Activated CD8-positive, alpha-beta memory T cell treated with anti-CD3 and anti-CD28 coated beads for 48 hours (primary cell): ENCODE measurements around the gene ERI2.
A peak's percentile ranks its signal among the peaks of the same experiment; 100 is the strongest.
"Not testable (repeated sequence)": the region's sequence is repeated elsewhere in the genome, so short reads cannot be mapped to it uniquely, and the experiment has no call there.

Experiments
- DNase-seq, 3 experiments: peaks; one replicate each; pipeline ENCODE4 v3.0.0-alpha.2; 2020; ENCODE audit warnings: low read depth in 2 of 3, low spot score in 2 of 3

ERI2 gene

DNA sequence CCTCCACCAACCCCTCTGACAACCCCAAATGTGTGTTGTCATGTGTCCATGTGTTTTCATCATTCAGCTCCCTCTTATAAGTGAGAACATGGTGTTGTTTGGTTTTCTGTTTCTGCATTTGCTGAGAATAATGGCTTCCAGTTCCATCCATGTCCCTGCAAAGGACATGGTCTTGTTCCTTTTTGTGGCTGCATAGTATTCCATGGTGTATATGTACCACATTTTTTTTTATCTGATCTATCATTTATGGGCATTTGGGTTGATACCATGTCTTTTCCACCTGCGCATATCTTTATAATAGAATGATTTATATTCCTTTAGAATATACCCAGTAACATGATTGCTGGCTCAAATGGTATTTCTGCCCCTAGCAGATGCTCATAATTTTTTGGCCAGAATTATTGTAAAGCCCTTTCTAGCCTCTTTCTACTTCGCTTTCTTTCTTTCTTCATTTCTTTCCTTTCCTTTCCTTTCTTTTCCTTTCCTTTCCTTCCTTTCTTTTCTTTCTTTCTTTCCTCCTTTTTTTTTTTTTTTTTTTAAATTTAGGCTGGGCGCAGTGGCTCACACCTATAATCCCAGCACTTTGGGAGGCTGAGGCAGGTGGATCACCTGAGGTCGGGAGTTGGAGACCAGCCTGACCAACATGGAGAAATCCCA, 12.8 kb upstream of the ERI2 start:
- DNase-seq = no peak

DNA sequence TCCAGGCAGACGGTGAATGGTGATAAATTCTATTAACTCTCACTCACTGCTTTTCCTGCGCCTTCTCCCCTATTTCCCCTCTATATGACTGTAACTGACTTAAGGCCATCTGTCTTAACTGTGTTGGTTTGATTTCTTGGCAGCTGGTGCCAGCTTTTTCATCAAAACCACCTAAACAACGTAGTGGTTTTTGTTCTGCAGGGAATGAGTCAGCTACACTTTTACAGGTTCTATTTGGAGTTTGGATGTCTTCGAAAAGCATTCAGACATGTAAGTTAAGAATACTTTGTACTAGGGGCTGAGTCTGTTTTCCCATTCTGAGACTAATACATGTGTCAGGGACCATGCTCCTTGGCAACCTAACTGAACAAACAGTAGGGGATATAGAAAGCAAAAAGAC, 8.5 kb upstream of the ERI2 start:
- no peak for DNase-seq

DNA sequence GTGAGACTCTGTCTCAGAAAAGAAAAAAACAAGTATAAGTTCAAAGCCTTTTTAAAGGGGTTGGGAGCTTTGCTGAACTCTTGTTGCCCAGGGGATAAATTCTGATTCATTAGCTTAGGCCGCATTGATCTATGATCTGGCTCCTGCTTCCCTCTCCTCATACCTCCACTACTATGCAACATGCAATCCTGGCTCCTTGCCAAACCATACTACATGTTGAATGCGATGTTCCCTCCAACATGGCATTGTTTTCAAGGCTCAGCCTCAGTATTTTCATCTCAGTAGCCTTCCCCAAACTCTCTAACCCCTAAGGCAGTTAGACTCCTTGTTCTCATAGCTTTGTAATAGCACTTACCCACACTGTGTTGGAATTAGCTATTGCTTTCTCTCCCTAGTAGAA, 6.2 kb upstream of the ERI2 start:
- DNase-seq = no peak

DNA sequence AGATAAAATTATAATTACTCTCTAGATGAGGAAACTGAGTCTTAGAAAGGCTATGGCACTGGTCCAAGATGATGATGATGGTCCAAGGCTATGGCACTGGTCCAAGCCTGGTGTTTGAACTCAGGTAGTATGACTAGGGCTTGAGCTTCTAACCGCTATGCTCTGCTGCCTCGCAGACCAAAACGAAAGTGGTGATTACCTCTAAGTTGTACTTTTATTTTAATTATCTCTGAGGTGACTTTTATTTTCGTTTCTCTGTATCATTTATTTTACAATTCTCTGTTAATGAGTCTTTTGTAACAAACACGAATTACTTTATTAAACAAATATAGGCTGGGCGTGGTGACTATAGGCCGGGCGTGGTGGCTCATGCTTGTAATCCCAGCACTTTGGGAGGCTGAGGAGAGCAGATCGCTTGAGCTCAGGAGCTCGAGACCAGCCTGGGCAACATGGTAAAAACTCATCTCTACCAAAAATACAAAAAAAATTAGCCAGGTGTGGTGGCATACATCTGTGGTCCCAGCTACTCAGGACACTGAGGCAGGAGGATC, 5.7 kb upstream of the ERI2 start:
- no peak for DNase-seq

DNA sequence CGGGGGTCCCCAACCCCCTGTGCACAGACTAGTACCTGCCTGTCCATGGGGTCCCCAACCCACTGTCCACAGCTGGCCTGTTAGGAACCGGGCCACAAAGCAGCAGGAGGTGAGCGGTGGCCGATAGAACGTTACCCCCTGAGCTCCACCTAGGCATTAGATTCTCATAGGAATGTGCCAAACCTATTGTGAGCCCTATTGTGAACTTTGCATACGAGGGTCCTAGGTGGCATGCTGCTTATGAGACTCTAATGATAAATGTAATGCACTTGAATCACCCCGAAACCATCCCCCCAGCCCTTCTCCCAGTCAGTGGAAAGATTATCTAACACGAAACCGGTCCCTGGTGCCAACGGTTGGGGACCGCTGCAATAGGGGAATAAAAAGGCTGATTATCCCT, 1.6 kb upstream of the ERI2 start:
- no peak for DNase-seq

DNA sequence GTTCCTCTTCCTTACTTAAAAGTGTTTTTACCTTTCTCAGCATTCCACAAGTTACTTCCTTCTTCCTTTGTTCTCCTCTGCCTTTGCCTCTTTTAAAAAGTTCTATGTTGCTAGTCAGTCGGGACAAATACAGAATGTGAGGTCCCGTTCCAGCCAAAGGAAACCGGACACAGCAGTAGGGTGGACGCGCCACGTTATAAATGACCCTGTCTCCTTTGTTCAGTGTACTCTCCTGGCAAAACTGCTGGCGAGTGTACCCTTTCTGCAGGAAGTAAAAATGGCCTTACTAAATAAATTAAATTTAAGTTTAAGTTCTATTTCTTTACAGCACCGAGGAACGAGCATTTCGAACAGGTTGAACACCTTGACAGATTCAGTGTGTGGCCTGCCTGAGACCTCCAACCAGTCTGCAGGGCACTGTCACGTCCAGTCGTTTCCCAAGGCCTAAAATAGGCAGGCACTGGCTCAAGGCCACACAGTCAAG, 546 bp downstream of the ERI2 start:
- DNase-seq = not testable (repeated sequence)

DNA sequence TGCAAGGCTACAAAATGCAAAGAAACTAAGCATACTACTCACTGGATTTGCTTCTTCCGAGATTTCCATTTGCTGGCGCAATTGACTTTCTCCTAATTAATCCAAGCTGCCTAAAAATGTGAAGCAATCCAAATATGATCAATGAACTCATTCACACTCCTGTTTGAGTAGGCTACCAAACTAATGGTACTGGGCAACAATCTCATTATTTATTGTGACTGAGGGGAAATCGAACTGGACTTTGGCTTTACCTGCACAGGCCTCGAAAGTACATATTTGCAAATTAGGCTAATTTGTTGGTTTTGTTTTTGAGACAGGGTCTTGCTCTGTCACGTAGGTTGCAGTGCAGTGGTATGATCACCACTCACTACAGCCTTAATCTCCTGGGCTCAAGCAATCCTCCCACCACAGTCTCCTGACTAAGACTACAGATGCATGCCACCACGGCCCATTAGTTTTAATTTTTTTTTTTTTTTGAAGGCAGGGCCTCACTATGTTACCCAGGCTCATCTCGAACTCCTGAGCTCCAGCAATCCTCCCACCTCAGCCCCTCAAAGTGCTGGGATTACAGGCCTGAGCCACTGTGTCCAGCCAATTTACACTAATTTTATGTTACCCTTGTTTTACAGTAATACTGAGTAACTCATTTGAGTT, 2.6 kb downstream of the ERI2 start:
- no peak for DNase-seq

DNA sequence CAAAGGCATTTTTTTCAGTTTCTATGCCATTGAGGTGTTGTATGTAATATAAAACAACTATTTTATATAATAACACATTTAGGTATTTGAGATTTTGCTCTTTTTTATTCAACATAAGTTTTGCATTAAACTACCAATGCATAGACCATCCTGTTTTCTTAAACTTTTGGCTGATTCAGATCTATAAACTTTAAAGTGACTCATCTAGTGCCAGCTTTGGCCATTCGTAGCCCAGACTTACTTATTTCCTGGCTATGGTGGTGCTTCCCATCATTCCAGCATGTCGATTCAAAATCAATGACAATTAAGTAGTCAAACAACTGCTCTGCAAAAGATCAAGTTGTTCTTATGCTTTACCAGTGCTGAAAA, 3.1 kb downstream of the ERI2 start:
- no peak for DNase-seq

DNA sequence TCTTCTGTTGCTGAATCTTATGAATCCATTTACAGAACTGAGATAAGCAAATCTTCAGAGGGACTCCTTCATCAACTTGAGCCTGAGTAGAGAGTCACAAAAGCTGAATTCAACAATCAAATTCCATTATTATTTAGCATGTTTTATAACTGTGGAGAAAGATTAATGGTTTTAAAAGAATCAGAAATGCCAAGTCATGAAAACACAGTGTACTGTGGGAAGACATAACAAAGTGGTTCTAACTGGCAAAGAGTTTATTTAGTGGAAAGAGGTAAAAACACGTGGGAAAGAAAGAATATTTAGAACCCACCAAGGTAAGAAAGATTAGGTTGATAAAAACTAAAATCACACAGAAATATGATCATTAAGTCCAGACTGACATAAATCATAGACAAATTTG, 5.0 kb downstream of the ERI2 start:
- DNase-seq = no peak

DNA sequence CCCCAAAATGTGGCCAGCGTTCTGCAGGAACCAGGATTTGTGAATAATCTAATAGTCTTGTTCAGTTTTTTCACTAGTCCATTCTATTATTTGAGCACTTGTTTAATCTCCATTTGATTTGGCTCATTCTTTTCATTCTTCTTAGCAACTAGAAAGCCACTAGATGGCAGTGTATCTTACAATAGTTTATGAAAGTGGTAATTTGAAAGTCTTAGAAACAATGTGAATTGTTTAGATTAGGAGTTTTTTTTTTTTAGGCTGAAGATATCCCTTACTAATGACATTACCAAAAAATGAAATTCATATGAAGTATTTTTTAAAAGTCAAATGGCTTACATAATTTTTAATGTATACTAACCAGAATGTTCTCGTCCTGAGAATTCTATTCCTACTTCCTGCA, 6.7 kb downstream of the ERI2 start:
- DNase-seq = no peak

DNA sequence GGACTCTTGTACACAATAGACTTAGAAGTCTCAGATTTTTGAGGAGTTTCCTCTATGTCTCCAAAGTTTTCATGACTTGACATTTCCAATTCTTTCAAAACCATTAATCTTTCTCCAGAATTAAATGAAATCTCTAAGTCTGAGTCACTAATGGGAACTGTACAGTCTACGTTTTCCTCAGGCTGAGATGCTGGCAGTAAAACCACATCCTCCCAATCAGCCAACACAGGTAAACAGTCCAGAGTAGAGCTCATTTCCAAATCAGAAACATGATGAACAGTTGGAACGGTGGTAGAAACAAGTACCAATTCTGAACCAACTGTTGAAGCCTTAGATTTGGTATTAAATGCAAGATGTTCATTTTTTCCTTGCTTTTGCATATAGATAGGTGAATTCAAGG, 7.9 kb downstream of the ERI2 start:
- no peak for DNase-seq

DNA sequence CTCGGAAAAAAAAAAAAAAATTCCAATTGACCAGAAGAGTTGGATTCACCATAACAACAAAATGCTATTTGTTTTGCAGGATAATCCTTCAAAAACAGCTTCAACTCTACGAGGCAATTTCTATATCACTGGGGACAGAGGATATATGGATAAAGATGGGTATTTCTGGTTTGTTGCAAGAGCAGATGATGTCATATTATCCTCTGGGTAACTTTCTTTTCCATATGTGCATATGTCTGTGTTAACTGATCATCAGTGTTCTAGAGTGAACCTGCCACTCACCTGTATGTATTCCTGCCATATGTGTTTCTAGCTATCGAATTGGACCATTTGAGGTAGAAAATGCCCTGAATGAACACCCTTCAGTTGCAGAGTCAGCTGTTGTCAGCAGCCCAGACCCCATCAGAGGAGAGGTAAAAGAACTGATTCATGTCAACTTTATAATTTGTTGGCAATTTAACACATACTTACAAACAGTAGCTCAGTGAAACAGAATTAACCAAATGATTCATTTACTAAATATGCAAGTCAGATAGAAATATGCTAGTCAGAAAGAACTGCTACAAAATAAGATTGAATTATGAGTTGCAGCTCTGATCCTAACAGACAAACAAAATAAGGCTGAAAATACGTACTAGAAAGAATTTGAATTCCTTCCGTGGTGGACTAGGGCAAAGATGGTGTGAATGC, 14.2 kb downstream of the ERI2 start:
- no peak for DNase-seq

DNA sequence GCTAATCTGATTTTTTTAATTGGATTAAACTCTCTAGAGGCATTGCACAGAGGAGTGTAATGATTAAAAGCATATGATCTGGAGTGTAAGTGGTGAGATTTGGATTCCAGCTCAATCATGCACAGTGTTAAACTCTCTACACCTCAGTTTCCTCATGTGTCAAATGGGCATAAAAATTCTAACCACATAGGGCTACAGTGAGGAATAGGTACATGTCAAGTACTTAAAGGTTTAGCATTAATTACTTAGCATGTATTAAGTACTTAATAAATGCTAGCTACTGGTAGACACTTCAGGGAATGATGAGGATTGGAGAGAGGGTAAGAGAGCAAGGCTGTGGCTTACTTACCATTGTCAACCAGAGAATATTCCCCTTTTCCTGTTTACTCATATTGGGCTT, 17.1 kb downstream of the ERI2 start:
- no peak for DNase-seq

DNA sequence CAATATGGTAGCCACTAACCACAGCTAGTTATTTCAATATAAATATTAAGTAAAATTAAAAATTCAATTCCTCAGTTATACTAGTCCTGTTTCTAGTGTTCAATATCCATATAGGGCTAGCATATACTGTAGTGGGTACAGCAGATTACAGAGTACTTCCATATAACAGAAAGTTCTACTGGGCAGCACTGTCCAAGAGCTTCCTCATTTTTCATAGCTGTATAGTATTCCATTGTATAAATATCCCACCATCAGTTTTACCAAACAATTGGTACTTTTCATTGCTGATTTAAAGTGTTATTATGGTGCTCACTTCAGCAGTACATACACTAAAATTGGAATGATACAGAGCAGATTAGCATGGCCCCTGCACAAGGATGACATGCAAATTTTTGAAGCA, 22.1 kb downstream of the ERI2 start:
- no peak for DNase-seq

DNA sequence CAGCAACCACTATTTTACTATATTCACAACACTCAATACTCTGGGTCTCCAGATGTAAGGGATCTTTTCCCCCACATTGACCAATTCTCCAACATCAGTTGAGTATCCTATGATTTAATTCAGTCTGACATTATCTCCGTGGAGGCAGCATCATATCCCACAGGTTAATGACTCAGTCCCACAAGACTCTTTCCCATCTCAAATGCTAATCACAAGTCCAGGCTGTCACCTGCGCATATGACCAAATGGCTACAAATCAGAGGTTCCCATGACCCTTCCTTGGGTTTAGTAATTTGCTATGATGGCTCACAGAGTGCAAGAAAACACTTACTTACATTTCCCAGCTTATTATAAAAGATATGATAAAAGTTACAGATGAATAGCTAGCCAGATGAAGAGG, 23.8 kb downstream of the ERI2 start:
- DNase-seq = no peak

DNA sequence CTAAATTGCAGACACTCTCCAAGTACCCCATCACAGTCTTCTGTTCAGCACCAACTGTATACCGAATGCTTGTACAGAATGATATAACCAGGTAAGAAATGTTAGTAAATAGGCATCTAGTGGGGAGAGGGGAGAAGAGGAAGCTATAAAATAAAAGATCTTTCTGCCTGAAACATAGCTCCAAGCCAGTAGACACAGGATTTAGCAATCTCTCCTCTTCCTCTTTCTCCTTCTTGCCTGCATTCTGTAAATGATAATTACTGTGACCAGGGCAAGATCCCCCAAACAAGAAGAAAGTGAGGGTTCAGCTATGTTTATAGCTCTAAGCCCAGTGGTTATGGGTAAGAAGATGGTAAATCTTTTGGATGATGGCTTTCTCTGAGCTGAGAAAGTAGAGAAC, 24.6 kb downstream of the ERI2 start:
- no peak for DNase-seq

DNA sequence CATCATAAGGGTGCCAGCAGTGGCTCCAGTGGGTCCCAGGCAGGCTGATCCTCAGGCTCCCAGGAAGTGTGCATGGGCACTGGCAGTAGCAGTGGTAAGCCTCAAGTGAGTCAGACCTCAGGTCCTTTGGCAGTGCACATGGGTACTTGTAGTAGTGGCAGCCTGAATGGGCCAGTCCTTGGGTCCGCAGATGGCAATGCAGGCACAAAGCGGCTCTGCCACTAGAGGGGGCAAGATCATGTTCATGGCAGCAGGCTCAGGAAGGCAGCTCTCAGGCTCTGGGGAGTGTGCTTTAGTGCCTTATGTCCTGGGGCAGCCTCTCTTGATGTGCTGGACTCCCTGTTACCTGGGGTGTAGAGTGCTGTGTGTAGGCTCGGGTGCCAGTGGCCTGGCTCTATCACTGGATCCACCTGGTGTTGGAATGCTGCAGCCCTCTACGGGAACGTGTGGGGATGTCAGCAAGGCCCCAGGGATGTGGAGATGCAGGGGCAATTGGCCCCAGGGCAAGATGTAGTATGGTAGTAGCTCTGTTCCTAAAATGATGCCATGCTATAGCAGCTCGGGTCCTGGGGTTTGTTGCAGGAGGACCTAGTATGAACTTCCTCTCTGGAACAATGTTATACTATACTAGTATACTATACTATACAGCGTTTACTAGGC, 31.4 kb downstream of the ERI2 start:
- peak; percentile 4 to 44 (median 12) for DNase-seq

DNA sequence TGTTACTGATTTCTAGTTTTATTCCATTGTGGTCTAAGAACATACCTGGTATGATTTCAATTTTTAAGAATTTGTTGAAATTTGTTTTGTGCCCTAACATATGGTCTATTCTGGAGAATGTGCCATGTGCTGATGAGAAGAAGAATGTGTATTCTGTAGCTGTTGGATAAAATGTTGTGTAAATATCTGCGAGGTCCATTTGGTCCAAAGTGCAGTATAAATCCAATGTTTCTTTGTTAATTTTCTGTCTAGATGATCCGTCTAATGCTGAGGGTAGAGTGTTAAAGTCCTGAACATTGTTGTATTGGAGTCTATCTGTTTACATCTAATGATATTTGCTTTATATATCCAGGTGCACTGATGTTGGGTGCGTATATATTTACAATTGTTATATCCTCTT, 32.6 kb downstream of the ERI2 start:
- DNase-seq = no peak

DNA sequence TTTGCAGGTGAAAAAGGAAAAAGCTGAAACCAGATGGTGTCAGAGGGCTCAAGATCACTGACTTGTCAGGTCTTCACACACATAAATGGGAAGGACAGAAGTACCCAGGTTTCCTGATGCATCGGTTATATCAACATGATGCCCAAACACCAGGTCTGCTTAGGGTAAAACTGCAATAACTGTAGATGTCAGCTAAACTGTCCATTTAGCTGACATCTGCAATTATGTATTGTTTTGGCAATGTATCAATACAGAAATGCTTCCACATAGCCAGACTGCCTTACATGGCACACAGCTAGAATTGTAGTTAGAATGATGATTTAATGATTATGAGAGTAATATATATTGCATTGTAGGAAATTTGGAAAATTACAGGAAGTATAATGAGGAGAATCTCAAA, 37.5 kb downstream of the ERI2 start:
- DNase-seq = no peak

DNA sequence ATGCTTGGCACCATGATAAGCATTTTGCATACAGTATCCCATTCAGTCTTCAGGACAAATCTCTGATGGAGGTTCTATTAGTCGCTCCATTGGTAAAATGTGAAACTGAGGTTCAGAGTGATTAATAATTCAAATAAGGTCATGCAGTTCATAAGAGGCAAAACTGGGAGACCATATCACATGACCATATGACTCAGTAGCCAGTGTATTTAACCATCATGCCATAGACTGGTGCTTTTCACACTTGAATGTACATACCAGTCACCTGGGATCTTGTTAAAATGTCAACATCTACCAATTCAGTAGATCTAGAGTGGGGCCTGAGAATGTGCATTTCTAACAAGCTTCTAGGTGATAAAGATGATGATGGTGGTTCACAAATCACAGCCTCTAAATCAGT, 38.2 kb downstream of the ERI2 start:
- no peak for DNase-seq

DNA sequence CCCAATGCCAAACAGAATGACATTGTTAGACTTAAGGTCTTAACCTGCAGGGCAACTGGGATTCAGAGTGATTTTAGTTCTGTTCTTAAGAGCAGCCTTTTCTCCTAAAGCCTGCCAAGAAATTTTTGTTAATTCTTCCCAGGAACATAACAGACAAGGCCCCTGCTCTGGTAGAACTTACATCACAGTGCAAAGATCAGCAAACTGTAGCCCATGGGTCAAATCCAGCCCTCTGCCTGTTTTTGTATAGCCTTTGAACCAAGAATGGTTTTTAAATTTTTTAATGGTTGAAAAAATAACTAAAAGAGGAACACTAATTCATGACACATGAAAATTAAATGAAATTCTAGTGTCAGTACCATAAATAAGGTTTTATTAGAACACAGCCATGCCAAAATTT, 38.7 kb downstream of the ERI2 start:
- no peak for DNase-seq

DNA sequence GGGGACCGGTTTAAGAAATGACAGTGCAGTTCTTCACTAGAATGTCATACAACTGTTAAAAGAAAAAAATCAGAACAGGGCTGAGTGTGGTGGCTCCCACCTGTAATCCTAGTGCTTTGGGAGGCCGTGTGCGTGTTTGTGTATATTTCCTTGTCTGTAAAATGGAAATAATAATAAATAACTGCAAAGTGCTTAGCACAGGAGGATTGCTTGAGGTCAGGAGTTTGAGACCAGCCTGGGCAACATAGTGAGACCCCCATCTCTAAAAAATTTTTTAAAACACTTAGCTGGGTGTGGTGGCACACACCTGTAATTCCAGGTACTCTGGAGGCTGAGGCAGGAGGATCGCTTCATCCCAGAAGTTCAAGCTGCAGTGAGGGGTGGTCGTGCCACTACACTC, 40.0 kb downstream of the ERI2 start:
- no peak for DNase-seq
